K562 (cell line): ENCODE measurements around the gene TXNDC15. TPM values are rescaled to one million over a fixed set of nuclear protein-coding genes. Genes with fewer than 3 reads are reported as not detected.

ENCODE experiments used
- ATF1 ChIP-seq, 2 experiments: fragments of 450-650 bp in 1 of 2; IDR thresholded peaks; 2 replicates each; pipeline ENCODE4 v1.6.1; 2016; ENCODE audit warnings: missing compliant biosample characterization in 1 of 2, missing genetic modification characterization in 1 of 2
- CCAR2 ChIP-seq: fragments of 200-400 bp; formaldehyde crosslinking; IDR thresholded peaks from 2 replicates; pipeline ENCODE4 v1.6.1; 2017; ENCODE audit warnings: mild to moderate bottlenecking, low read depth, low read length
- E2F6 ChIP-seq, 2 experiments: IDR thresholded peaks; 2 replicates each; pipeline ENCODE4 v1.6.1; 2011; ENCODE audit warnings: borderline replicate concordance in 1 of 2, control low read depth in 1 of 2, low read depth in 1 of 2, low read length in 1 of 2, mild to moderate bottlenecking in 1 of 2, mixed read lengths in 1 of 2, moderate library complexity in 1 of 2; ENCODE audit not compliant: insufficient read depth in 1 of 2, insufficient read length in 1 of 2, poor library complexity in 1 of 2, severe bottlenecking in 1 of 2; ENCODE audit errors: extremely low read depth in 1 of 2
- FOXK1 ChIP-seq: sonication (generic); formaldehyde crosslinking; IDR thresholded peaks from 2 replicates; pipeline ENCODE4 v1.8.0; 2022; ENCODE audit warnings: missing genetic modification reagents, mild to moderate bottlenecking, borderline replicate concordance
- HNRNPL ChIP-seq: fragments of 200-400 bp; formaldehyde crosslinking; IDR thresholded peaks from 2 replicates; pipeline ENCODE4 v1.6.1; 2017; ENCODE audit warnings: low read depth, mild to moderate bottlenecking, low read length
- IRF9 ChIP-seq: fragments of 450-650 bp; IDR thresholded peaks from 2 replicates; pipeline ENCODE4 v1.6.1; 2016; ENCODE audit warnings: missing biosample characterization, missing genetic modification characterization
- KLF10 ChIP-seq: fragments of 250-450 bp; sonication (Bioruptor Pico); IDR thresholded peaks from 2 replicates; pipeline ENCODE4 v1.6.1; 2021; ENCODE audit warnings: matching md5 sums
- PHTF2 ChIP-seq: fragments of 250-450 bp; sonication (Bioruptor Pico); IDR thresholded peaks from 2 replicates; pipeline ENCODE4 v1.5.0; 2021; ENCODE audit warnings: mild to moderate bottlenecking
- PTTG1 ChIP-seq: fragments of 450-650 bp; IDR thresholded peaks from 2 replicates; pipeline ENCODE4 v1.6.1; 2016; ENCODE audit warnings: low read depth, mild to moderate bottlenecking, missing genetic modification characterization, missing compliant biosample characterization
- RERE ChIP-seq: sonication (generic); formaldehyde crosslinking; IDR thresholded peaks from 2 replicates; pipeline ENCODE4 v1.8.0; 2023; ENCODE audit warnings: missing genetic modification reagents, mild to moderate bottlenecking, borderline replicate concordance
- TAF9B ChIP-seq: fragments of 450-650 bp; IDR thresholded peaks from 2 replicates; pipeline ENCODE4 v1.6.1; 2018; ENCODE audit warnings: mild to moderate bottlenecking; ENCODE audit not compliant: partially characterized antibody
- ZBTB17 ChIP-seq: fragments of 450-650 bp; formaldehyde crosslinking; IDR thresholded peaks from 2 replicates; pipeline ENCODE4 v1.4.0; 2020; ENCODE audit warnings: mild to moderate bottlenecking
- ZBTB33 ChIP-seq: sonication (generic); formaldehyde crosslinking; IDR thresholded peaks from 2 replicates; pipeline ENCODE4 v1.8.1; 2023; ENCODE audit warnings: mild to moderate bottlenecking, missing genetic modification reagents
- ZNF668 ChIP-seq: fragments of 250-450 bp; sonication (Bioruptor Pico); IDR thresholded peaks from 2 replicates; pipeline ENCODE4 v1.8.0; 2022; ENCODE audit warnings: mild to moderate bottlenecking, inconsistent platforms
- polyA plus RNA-seq, 8 experiments: library from polyadenylated mRNA; depleted of rRNA in 4 of 8; stranded (reverse) in 5 of 8; unstranded in 3 of 8; fragments of >200 nt; fragmentation: Nextera tagmentation in 2 of 8; fragmentation: Illumina TruSeq in 1 of 8; extraction: Ambion mirVana in 2 of 8; extraction: Trizol in 1 of 8; gene quantifications; 2 replicates each; pipeline versions ENCODE4 v1.2.1 to v1.2.3, GENCODE V29; 2011 to 2014; ENCODE audit warnings: inconsistent platforms in 1 of 8, missing spikeins in 1 of 8
- total RNA-seq, 7 experiments: library from RNA; depleted of rRNA in 6 of 7; stranded (reverse); fragments of >200 nt in 6 of 7; fragmentation: Illumina TruSeq in 2 of 7; extraction: Trizol in 2 of 7; gene quantifications; 2 replicates each; pipeline versions ENCODE4 v1.2.1 to v1.2.3, GENCODE V29; 2011 to 2021; ENCODE audit warnings: low replicate concordance in 1 of 7

Gene TXNDC15
- total and polyA plus RNA-seq, 9 of the 15 experiments (the other 6 are each of a cell fraction or from before 2014, with no cell fraction given): 3.0 to 15.4 (median 12.3) TPM

- TF ChIP-seq TAF9B: peak; percentile 94
- no peak for TF ChIP-seq RERE
- no peak for TF ChIP-seq IRF9 (tag)
- 0 out of 2 replicates have a peak, but pooled peaks have one; percentile 3 for TF ChIP-seq FOXK1
- TF ChIP-seq HNRNPL: 0 out of 2 replicates have a peak, but pooled peaks have one; percentile 29
- peak; percentile 81; the same call in 1 of the 2 replicates for TF ChIP-seq ZBTB17 (CRISPR knock-in tag)
- no peak for TF ChIP-seq PHTF2 (CRISPR knock-in tag)
- no peak for TF ChIP-seq CCAR2
- TF ChIP-seq KLF10 (CRISPR knock-in tag): no peak
- TF ChIP-seq ZBTB33: no peak
- TF ChIP-seq ZNF668 (CRISPR knock-in tag): no peak
- peak in 1 of 2 experiments; percentile 46 for TF ChIP-seq E2F6 (IDR thresholded peaks at IDR 0.05; ENCODE audit: borderline replicate concordance in 1 of 2, extremely low read depth in 1 of 2, insufficient read depth in 1 of 2, insufficient read length in 1 of 2, low read depth in 1 of 2, low read length in 1 of 2, poor library complexity in 1 of 2, severe bottlenecking in 1 of 2)
- TF ChIP-seq PTTG1 (tag): no peak
- no peak for TF ChIP-seq ATF1 (CRISPR knock-in tag; IDR thresholded peaks at IDR 0.05)
- TF ChIP-seq ATF1 (tag; IDR thresholded peaks at IDR 0.05): peak; percentile 56; the same call in 1 of the 2 replicates
These were observed at the start of gene TXNDC15 (continued) for GRCh38 chr5:134873987-134874830.
